Muscle of leg (tissue), 11 donors: ENCODE data around the gene BRD9. TPM values are rescaled to one million over a fixed set of nuclear protein-coding genes. Genes with fewer than 3 reads are reported as not detected.

Experiments used
- DNase-seq: peaks from one replicate; pipeline ENCODE4 v3.0.0; 2013
- H3K27ac ChIP-seq: one replicate; pipeline ENCODE4 v1.5.1; 2013; ENCODE audit warnings: mild to moderate bottlenecking, low read length, control low read depth
- H3K27me3 ChIP-seq: one replicate; pipeline ENCODE4 v1.6.1; 2013; ENCODE audit warnings: low read length; ENCODE audit not compliant: control insufficient read depth, insufficient read depth
- H3K36me3 ChIP-seq: one replicate; pipeline ENCODE4 v1.6.1; 2013; ENCODE audit warnings: low read length; ENCODE audit not compliant: control insufficient read depth, insufficient read depth
- H3K4me1 ChIP-seq: one replicate; pipeline ENCODE4 v1.6.1; 2013; ENCODE audit warnings: low read length; ENCODE audit not compliant: control insufficient read depth, insufficient read depth
- H3K4me3 ChIP-seq: one replicate; pipeline ENCODE4 v1.5.1; 2013; ENCODE audit warnings: low read length, control low read depth
- H3K9me3 ChIP-seq: replicated peaks from 2 replicates; pipeline ENCODE4 v1.6.1; 2013; ENCODE audit warnings: low read depth, low read length; ENCODE audit not compliant: control insufficient read depth
- WGBS: methylation state at CpG from one replicate; pipeline ENCODE4 v1.1.5; 2013; ENCODE audit warnings: missing lambda C conversion rate; ENCODE audit not compliant: insufficient coverage; 5-methylcytosine and 5-hydroxymethylcytosine counted together
- polyA plus RNA-seq, 8 donors: library from polyadenylated mRNA; unstranded; fragments of 120-200 nt; gene quantifications; one replicate each; pipeline versions ENCODE4 v1.2.1 to v1.2.3, GENCODE V29; 2013; ENCODE audit warnings: inconsistent platforms in 1 of 8, low replicate concordance in 1 of 8; ENCODE audit not compliant: insufficient read length in 8 of 8, insufficient read depth in 1 of 8
- total RNA-seq: library from RNA; stranded (reverse); fragments of 120-200 nt; gene quantifications from one replicate; pipeline ENCODE4 v1.2.4, GENCODE V29; 2013

Gene BRD9
- total and polyA plus RNA-seq, 9 donors: 26.4 to 33.5 (median 29.7) TPM

DNA sequence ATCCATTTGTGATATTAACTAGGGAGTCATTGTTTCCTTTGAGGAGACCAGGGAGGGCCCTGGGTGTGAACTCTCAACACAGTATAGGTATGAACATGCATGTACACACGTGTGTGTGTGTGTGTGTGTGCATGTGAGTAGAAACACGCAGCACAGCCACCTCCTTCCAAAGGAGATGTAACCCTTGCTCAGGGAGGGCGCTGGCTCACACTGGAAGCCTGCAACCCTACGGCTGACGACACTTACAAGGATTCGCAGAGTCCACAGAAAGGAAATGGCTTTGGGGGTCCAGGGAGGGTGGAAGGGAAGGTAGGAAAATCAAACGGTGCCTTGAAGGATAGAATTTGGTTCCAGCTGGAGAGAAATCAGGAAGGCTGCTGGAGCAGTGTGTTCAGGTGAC is 22.0 kb upstream of the BRD9 start:
- 91% methylated on average over 5 of the region's 7 CpGs for WGBS
- no peak overlapping the region for H3K4me3 ChIP-seq
- H3K36me3 ChIP-seq: peaks cover 33% of the 10 kb centered on the region
- H3K9me3 ChIP-seq: no peaks in the 10 kb centered on the region
- DNase-seq: no peak
- no peaks in the 10 kb centered on the region for H3K4me1 ChIP-seq
- H3K27ac ChIP-seq: no peak overlapping the region
- no peaks in the 10 kb centered on the region for H3K27me3 ChIP-seq

DNA sequence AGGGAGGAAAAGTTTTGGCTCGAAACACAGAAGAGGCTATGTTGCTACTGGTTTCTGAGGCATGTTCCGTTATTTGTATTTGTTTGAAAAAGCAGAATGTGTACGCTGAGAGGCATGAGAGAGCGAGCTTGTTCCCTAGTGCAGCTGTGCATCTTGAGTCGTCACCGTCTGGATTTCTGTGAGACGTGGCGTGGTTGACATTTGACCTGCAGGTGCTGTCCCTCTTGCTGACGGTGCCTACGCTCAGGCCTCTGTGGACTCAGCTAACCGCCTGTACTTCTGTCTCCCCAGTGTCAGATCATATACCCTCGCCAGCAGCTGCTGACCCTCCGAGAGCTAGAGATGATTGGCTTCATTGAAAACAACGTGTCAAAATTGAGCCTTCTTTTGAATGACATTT is 21.6 kb upstream of the BRD9 start:
- H3K27me3 ChIP-seq: no peaks in the 10 kb centered on the region
- H3K9me3 ChIP-seq: no peaks in the 10 kb centered on the region
- peaks cover 33% of the 10 kb centered on the region for H3K36me3 ChIP-seq
- no peak for DNase-seq
- H3K4me3 ChIP-seq: no peak overlapping the region
- no peak overlapping the region for H3K27ac ChIP-seq
- H3K4me1 ChIP-seq: no peaks in the 10 kb centered on the region
- 79% methylated on average over 12 of the region's 14 CpGs for WGBS

DNA sequence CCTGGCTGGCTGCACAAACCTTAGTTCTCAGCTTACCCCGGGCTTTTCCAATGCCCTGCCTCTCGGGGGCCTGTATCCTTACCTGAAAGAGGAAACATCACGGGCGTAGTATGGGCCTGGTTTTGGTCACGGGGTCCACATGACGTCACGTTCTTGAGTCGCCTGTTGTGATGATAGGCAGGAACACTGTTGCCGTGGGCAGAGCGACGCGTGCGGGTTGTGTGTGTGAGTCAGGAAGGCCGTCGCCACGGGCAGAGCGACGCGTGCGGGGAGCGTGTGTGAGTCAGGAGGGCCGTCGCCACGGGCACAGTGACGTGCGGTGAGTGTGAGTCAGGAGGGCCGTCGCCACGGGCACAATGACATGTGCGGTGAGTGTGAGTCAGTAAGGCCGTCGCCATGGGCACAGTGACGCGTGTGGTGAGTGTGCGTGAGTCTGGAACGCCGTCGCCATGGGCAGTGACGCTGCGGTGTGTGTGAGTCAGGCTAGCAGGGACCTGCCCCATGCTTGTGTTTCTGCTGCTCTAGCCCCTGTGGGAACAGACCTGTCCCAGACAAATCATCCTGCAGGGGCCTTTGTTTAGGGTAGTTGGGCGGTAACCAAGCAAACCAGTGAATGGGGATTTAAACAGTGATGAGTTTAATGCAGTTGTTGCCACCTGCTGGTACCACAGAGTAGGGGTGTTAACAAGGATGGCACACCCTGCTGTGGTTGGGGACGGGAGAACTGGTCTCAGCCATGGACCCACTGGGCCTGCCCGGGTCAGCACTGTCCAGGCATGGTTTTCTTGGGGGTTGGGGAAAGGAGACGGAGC is 19.9 kb upstream of the BRD9 start:
- Histone ChIP-seq H3K4me3 (no peak overlapping the region), H3K4me1 (no peaks in the 10 kb centered on the region), H3K27me3 (no peaks in the 10 kb centered on the region), H3K27ac (no peak overlapping the region), H3K9me3 (no peaks in the 10 kb centered on the region), H3K36me3 (peaks cover 39% of the 10 kb centered on the region)
- 93% methylated on average over 44 of the region's 44 CpGs for WGBS
- DNase-seq: no peak

DNA sequence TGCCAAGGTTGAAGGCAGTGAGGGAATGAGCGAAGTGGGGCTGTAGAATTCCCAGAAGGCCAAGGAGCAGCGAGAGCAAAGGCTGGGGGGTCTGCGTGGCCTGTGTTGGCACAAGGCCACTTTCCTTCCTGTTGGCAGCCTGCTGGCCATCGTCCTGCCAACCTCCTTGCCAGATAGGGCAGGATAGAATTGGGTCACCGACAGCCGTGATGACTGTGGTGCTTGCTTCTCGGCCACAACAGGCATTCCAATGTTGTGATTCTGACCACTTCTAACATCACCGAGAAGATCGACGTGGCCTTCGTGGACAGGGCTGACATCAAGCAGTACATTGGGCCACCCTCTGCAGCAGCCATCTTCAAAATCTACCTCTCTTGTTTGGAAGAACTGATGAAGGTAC is 19.0 kb upstream of the BRD9 start:
- Histone ChIP-seq H3K36me3 (peaks cover 36% of the 10 kb centered on the region), H3K9me3 (no peaks in the 10 kb centered on the region), H3K4me3 (no peak overlapping the region), H3K4me1 (no peaks in the 10 kb centered on the region), H3K27me3 (no peaks in the 10 kb centered on the region), H3K27ac (no peak overlapping the region)
- 86% methylated on average over 10 of the region's 11 CpGs for WGBS
- DNase-seq: no peak

DNA sequence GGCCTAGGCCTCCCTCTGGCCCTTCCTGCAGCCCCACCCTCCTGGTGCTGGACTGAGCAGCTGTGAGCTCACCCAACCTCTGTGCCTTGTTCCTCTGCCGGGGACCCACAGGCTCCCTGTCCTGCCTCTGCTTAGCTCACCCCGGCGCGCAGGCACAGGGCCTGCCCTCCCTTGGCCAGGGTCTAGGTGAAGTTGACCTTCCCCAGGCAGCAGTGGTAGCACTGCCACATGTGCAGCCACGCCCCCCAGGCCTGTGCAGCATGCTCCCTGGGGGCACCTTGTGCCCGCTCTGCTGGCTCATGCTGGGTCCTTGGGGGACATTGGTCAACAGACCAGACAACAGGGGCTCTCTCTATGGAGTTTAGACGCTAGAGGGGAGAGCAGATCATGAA is 18.2 kb upstream of the BRD9 start:
- Histone ChIP-seq H3K27ac (no peak overlapping the region), H3K27me3 (no peaks in the 10 kb centered on the region), H3K36me3 (peaks cover 30% of the 10 kb centered on the region), H3K4me3 (no peak overlapping the region), H3K9me3 (no peaks in the 10 kb centered on the region), H3K4me1 (no peaks in the 10 kb centered on the region)
- DNase-seq: no peak
- WGBS: 85% methylated on average over 7 of the region's 7 CpGs

DNA sequence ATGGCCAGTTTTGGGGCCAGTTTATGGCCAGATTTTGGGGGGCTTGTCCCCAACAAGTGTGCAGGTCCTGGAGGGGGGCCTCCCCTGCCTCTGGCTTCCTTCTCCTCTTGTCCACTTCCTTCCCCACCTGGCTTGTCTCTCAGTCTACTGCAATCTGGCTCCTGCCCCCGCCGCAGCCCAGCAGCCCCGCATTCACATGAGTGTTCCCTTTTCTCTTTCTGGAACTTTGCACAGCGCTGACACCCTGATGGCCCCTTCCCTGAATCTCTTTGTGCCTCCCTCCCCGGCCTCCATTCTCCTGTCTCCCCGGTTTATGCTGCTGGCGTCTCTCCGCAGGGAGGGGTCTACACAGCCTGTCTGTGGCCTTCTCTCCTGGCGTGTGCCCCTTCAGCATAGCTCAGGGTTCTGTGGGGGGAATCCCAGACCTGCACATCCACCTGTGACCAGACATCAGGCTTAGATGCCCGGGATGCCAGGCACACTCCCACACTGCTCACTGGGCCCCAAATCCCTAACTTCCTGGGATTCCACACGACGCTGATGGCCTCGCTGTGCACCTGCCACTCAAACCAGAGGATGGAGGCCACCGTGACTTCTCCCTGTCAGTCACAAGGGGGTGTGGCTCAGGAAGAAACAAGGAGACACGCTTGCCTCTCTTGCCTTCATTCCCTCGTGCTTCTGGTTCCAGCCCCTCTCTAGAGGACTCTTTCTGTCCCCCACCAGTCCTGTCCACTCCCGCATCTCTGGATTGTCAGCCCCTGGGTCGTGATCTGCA is 17.6 kb upstream of the BRD9 start:
- Histone ChIP-seq H3K27me3 (no peaks in the 10 kb centered on the region), H3K36me3 (peaks cover 27% of the 10 kb centered on the region), H3K4me3 (no peak overlapping the region), H3K27ac (no peak overlapping the region), H3K9me3 (no peaks in the 10 kb centered on the region), H3K4me1 (no peaks in the 10 kb centered on the region)
- DNase-seq: no peak
- 89% methylated on average over 17 of the region's 18 CpGs for WGBS

DNA sequence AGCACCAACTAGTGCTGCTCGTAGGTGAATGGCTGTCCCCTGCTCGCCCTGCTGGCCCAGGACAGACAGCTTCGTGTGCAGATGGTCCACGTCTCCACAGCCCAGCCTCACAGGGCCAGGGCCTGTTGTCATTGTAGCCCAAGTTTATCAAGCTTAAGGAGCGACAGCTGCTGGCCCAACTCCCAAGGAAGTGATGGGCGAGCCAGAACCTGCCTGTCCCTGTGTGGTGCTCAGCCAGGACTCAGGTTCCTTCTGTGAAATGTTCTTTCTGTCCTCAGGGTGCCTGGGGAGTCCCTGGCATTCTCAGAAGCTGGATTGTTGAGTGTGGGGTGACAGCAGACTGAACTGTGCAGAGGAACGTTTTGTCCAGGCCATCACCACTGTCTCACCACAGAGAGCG is 16.5 kb upstream of the BRD9 start:
- no peaks in the 10 kb centered on the region for H3K9me3 ChIP-seq
- H3K27me3 ChIP-seq: no peaks in the 10 kb centered on the region
- no peak overlapping the region for H3K4me3 ChIP-seq
- 84% methylated on average over 5 of the region's 8 CpGs for WGBS
- H3K4me1 ChIP-seq: no peaks in the 10 kb centered on the region
- no peak overlapping the region for H3K27ac ChIP-seq
- H3K36me3 ChIP-seq: peaks cover 17% of the 10 kb centered on the region
- DNase-seq: no peak

GRCh38 chr5:908172-908571 is 15.6 kb upstream of the BRD9 start:
- H3K36me3 ChIP-seq: peaks cover 17% of the 10 kb centered on the region
- WGBS: 97% methylated on average over 13 of the region's 16 CpGs
- H3K27ac ChIP-seq: no peak overlapping the region
- H3K9me3 ChIP-seq: no peaks in the 10 kb centered on the region
- H3K4me3 ChIP-seq: no peak overlapping the region
- no peaks in the 10 kb centered on the region for H3K27me3 ChIP-seq
- H3K4me1 ChIP-seq: no peaks in the 10 kb centered on the region
- DNase-seq: no peak

DNA sequence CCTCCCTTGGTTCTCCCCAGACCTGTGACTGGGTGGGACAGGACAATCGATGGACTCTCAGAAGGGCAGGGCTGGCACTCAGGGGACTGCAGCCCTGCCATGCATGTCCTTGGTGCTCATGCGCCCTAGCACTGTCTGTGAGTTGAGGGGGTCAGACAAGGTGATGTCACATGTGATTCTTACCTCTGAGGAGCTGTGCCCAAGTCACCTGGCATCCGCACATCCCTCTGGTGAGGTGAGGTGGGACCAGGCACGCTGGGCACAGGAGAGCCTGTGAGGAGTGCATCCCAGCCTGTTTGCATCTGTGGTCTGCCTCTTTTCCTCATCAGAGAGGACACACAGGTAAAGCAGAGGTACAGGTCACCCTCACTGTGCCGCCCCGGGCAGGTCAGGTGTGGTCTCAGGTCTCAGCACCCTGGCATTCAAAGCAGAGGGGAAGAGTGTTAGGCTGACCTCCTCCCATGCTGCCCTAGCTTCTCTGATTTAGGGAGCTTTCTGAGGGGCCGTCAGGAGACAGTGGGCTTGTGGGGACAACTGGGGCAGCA is 14.8 kb upstream of the BRD9 start:
- no peaks in the 10 kb centered on the region for H3K9me3 ChIP-seq
- no peak overlapping the region for H3K27ac ChIP-seq
- H3K4me1 ChIP-seq: no peaks in the 10 kb centered on the region
- peaks cover 17% of the 10 kb centered on the region for H3K36me3 ChIP-seq
- 89% methylated on average over 7 of the region's 7 CpGs for WGBS
- H3K27me3 ChIP-seq: no peaks in the 10 kb centered on the region
- DNase-seq: no peak
- no peak overlapping the region for H3K4me3 ChIP-seq

DNA sequence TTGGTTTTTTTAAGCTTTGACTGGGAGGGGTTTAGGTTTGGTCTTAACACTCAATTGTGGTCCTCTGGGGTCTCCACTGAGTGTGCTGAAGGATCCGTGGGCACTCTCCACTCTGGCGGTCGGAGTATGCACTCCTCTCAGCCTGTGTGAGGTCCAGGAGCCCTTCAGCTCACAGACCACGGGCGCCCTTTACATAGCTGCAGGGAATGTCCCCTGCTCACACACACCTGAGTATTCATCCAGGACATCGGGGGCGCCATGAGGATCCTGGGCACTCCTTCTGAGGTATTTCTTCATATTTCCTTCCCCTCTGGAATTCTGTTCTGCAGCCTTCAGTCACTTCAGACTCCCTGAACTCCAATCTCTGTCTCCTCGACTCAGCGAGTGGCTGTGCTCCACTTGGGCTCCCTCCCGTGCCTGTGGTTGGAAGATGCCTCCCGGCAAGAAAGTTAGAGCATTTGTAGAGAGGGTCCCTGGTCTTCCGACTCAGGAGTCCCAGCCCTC is 12.6 kb upstream of the BRD9 start:
- WGBS: 91% methylated on average over 10 of the region's 12 CpGs
- Histone ChIP-seq H3K4me3 (no peak overlapping the region), H3K27ac (no peak overlapping the region), H3K27me3 (no peaks in the 10 kb centered on the region), H3K36me3 (peaks cover 22% of the 10 kb centered on the region), H3K9me3 (no peaks in the 10 kb centered on the region), H3K4me1 (no peaks in the 10 kb centered on the region)
- DNase-seq: no peak
